Osteocyte (in vitro differentiated cells): ENCODE results near the gene MPV17. TPM values are rescaled to one million over a fixed set of nuclear protein-coding genes. Genes with fewer than 3 reads are reported as not detected.

Experiments used
- DNase-seq: peaks from one replicate; pipeline ENCODE4 v3.0.0; 2021; ENCODE audit warnings: mixed read lengths; ENCODE audit not compliant: unreplicated experiment; ENCODE audit errors: extremely low spot score
- H3K27ac Mint-ChIP-seq: one replicate; pipeline ENCODE4 v1.8.0; 2021; ENCODE audit warnings: mild to moderate bottlenecking, mixed read lengths; ENCODE audit not compliant: unreplicated experiment
- H3K27me3 Mint-ChIP-seq: one replicate; pipeline ENCODE4 v1.8.0; 2021; ENCODE audit warnings: mixed read lengths; ENCODE audit not compliant: unreplicated experiment
- H3K36me3 Mint-ChIP-seq: one replicate; pipeline ENCODE4 v1.8.0; 2021; ENCODE audit warnings: mixed read lengths; ENCODE audit not compliant: unreplicated experiment
- H3K4me1 Mint-ChIP-seq: one replicate; pipeline ENCODE4 v1.8.0; 2021; ENCODE audit warnings: mixed read lengths; ENCODE audit not compliant: unreplicated experiment
- H3K4me3 Mint-ChIP-seq: one replicate; pipeline ENCODE4 v1.8.0; 2021; ENCODE audit warnings: mild to moderate bottlenecking, moderate library complexity, mixed read lengths; ENCODE audit not compliant: unreplicated experiment
- H3K9me3 Mint-ChIP-seq: one replicate; pipeline ENCODE4 v1.8.0; 2021; ENCODE audit warnings: mixed read lengths; ENCODE audit not compliant: unreplicated experiment
- CTCF ChIP-seq: fragments of 200-600 bp; sonication (generic); IDR thresholded peaks from 2 replicates; pipeline ENCODE4 v1.5.0; 2021; ENCODE audit warnings: antibody characterized with exemption, mild to moderate bottlenecking, moderate library complexity
- total RNA-seq: library from RNA; stranded (reverse); gene quantifications from 2 replicates; pipeline ENCODE4 v1.2.1, GENCODE V29; 2021

The MPV17 gene
- total RNA-seq, 1 donor from 2014 or later: 76.0 TPM

GRCh38 chr2:27307545-27308358 lies 15.1 kb downstream of the MPV17 start:
- H3K27me3 Mint-ChIP-seq: peaks cover 6% of the 10 kb centered on the region

GRCh38 chr2:27307287-27307544 lies 15.7 kb downstream of the MPV17 start:
- Mint-ChIP-seq H3K27ac (no peak overlapping the region), H3K4me1 (no peaks in the 10 kb centered on the region), H3K4me3 (no peak overlapping the region), H3K27me3 (peaks cover 6% of the 10 kb centered on the region), H3K36me3 (peaks cover 11% of the 10 kb centered on the region), H3K9me3 (no peaks in the 10 kb centered on the region)
- no peak for DNase-seq
- no peak for TF ChIP-seq CTCF

More at GRCh38 chr2:27307545-27308358, 15.1 kb downstream of the MPV17 start:
- Mint-ChIP-seq H3K27ac (no peak overlapping the region), H3K4me1 (no peaks in the 10 kb centered on the region), H3K36me3 (peaks cover 11% of the 10 kb centered on the region), H3K4me3 (no peak overlapping the region), H3K9me3 (no peaks in the 10 kb centered on the region)
- DNase-seq: no peak
- no peak for TF ChIP-seq CTCF

DNA sequence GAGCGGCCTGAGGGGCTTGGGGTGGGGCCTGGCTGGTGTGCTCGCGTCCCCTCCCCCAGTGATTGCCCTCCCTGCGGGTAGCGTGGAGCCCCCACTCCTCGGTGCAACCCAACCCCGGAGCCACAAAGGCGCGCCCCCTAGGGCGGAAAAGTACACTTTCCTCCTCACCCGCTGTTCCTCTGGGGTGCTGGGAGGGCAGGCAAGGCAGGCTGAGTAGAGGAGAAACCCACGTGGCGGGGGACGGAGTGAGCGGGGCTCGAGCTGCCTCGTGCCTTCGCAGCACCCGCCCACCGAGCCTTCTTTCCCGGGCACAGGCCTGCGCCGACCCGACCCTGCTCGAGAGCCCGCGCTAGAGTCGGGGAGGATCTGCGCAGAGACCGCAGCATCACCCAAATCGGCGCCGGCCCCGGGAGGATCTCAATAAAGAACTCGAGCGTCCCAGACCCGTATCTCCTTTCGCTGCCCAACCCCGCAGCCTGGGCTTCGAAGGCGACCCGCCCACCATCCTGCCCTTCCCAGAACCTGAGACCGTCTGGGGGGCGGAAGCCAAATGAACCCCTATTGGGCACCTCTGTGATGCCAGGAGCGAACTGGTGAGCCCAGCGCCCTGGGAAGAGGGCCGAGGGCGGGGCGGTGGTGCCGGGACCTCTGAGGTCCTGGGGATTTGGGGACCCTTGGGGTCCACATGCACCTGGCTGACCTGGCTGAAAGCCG lies 16.2 kb downstream of the MPV17 start:
- Mint-ChIP-seq H3K27me3 (peaks cover 6% of the 10 kb centered on the region), H3K36me3 (peaks cover 11% of the 10 kb centered on the region), H3K4me1 (no peaks in the 10 kb centered on the region), H3K4me3 (no peak overlapping the region), H3K27ac (no peak overlapping the region), H3K9me3 (no peaks in the 10 kb centered on the region)
- no peak for TF ChIP-seq CTCF
- DNase-seq: no peak

DNA sequence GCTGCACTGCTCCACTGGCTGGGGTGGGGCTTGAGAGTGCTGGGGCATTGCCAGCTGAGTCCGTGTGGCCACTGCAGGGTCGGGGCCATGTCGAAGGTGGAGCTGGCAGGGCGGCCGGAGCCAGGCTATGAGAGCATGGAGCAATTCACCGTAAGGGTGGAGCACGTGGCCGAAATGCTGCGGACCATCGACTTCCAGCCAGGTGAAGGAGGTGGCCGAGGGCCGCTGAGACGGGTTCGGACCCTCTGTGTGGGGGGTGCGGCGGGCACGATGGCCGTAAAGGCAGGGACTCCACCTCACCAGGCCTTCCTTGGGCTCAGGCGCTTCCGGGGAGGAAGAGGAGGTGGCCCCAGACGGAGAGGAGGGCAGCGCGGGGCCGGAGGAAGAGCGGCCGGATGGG lies 16.8 kb downstream of the MPV17 start:
- DNase-seq: no peak
- Mint-ChIP-seq H3K9me3 (no peaks in the 10 kb centered on the region), H3K4me1 (no peaks in the 10 kb centered on the region), H3K4me3 (no peak overlapping the region), H3K36me3 (peaks cover 9% of the 10 kb centered on the region), H3K27me3 (peaks cover 6% of the 10 kb centered on the region), H3K27ac (no peak overlapping the region)
- TF ChIP-seq CTCF: no peak

GRCh38 chr2:27305516-27305915 lies 17.4 kb downstream of the MPV17 start:
- Mint-ChIP-seq H3K9me3 (no peaks in the 10 kb centered on the region), H3K4me1 (no peaks in the 10 kb centered on the region), H3K4me3 (no peak overlapping the region), H3K27ac (no peak overlapping the region), H3K36me3 (peaks cover 6% of the 10 kb centered on the region), H3K27me3 (peaks cover 6% of the 10 kb centered on the region)
- no peak for DNase-seq
- no peak for TF ChIP-seq CTCF
